GM04503 (cell line): ENCODE data around the gene ZNF622.

Experiments
- DNase-seq: peaks from one replicate; pipeline ENCODE4 v3.0.0-alpha.2; 2012; ENCODE audit warnings: low read depth

ZNF622 gene

GRCh38 chr5:16431490-16431889, 34.1 kb downstream of the ZNF622 start:
- no peak for DNase-seq

- DNase-seq, result no peak
These were observed 35.1 kb downstream of the ZNF622 start for GRCh38 chr5:16430349-16431089.

GRCh38 chr5:16428359-16428758, 37.2 kb downstream of the ZNF622 start:
- DNase-seq, result no peak

- no peak for DNase-seq
These were observed 38.0 kb downstream of the ZNF622 start for GRCh38 chr5:16427587-16427986.

- DNase-seq, result no peak
These were observed 47.1 kb downstream of the ZNF622 start for GRCh38 chr5:16418471-16418922.

GRCh38 chr5:16417398-16418074, 48.1 kb downstream of the ZNF622 start:
- DNase-seq, result no peak

GRCh38 chr5:16414861-16415260, 50.7 kb downstream of the ZNF622 start:
- no peak for DNase-seq

- DNase-seq, result no peak
These were observed 52.3 kb downstream of the ZNF622 start for GRCh38 chr5:16413166-16413860.

GRCh38 chr5:16412556-16412955, 53.0 kb downstream of the ZNF622 start:
- no peak for DNase-seq

- peak; percentile 31 for DNase-seq
These were observed 53.7 kb downstream of the ZNF622 start for GRCh38 chr5:16411741-16412455.

GRCh38 chr5:16411235-16411634, 54.4 kb downstream of the ZNF622 start:
- DNase-seq, result peak; percentile 14

GRCh38 chr5:16410338-16410737, 55.3 kb downstream of the ZNF622 start:
- no peak for DNase-seq

- DNase-seq, result no peak
These were observed 59.0 kb downstream of the ZNF622 start for GRCh38 chr5:16406630-16407029.

GRCh38 chr5:16406023-16406422, 59.6 kb downstream of the ZNF622 start:
- DNase-seq, result no peak
